ENCODE measurements around the gene TTLL3.
"Not testable (repeated sequence)": the region's sequence is repeated elsewhere in the genome, so short reads cannot be mapped to it uniquely, and the experiment has no call there.

Gene TTLL3

DNA sequence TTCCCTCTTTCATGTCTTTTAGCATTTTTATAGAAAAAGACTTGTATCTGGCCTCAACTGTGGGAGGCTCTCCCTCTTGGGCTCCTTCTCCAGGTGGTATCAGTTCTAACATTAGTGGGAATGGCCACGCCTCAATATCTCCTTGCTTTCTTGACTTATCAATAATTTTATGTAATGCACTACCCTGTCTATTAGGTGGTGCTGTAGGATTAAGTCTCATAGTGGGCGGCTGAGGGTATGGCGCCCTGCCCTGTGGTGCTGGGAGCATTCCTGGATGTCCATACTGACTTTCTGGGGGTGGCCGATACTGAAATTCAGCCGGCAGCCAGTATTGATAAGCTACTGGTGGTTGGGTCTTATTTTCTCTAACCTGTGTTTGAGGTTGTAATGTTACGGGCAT lies 42.5 kb downstream of the TTLL3 start:
- TF ChIP-seq ZNF274 (IDR thresholded peaks at IDR 0.05; ENCODE audit: low read depth, low read length) = no peak
- no peak overlapping the region for H3K4me3 ChIP-seq (ENCODE audit: low read length)

DNA sequence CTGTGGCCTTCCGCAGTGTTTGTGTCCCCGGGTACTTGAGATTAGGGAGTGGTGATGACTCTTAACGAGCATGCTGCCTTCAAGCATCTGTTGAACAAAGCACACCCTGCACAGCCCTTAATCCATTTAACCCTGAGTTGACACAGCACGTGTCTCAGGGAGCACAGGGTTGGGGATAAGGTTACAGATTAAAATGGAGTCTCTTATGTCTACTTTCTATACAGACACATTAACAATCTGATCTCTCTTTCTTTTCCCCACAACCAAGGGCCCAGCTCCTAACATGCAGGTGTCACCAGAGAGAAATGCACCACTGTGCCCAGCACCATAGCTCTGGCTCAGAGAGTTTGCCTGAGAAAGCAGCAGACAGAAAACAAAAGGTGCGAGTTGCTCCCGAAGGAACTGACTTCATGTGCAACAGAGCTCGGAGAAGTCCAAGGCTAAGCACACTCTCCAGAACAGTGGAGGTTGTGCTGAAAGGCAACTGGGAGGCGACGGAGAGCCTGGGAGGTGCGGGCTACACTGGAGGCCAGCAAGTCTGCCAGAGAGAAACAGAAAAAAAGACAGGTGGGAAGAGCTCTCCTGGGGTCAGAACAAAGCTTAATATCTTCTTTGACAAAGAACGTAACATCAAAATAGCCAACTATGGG lies 44.4 kb downstream of the TTLL3 start:
- not testable (repeated sequence) for H3K4me3 ChIP-seq (ENCODE audit: low read length)

DNA sequence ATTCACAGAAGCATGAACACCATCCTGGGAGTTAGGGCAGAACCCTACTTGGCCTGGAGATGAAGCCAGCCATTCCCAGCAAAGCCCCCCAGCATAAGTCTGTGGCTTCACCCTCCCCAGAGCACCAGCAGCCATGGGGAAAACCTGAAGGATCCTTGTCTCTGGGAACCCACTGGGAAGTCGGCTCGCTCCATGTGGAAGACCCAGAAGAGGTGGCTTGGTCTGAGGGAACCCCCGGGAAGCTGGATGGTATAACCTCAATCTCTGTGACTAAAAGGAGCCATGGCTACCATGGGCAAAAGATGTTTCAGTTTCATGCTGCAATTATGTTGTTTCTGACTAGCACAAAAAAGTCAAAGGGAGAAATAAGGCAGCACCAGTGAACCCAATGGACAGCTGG lies 45.5 kb downstream of the TTLL3 start:
- no peak for TF ChIP-seq ZNF274 (IDR thresholded peaks at IDR 0.05; ENCODE audit: low read depth, low read length)

DNA sequence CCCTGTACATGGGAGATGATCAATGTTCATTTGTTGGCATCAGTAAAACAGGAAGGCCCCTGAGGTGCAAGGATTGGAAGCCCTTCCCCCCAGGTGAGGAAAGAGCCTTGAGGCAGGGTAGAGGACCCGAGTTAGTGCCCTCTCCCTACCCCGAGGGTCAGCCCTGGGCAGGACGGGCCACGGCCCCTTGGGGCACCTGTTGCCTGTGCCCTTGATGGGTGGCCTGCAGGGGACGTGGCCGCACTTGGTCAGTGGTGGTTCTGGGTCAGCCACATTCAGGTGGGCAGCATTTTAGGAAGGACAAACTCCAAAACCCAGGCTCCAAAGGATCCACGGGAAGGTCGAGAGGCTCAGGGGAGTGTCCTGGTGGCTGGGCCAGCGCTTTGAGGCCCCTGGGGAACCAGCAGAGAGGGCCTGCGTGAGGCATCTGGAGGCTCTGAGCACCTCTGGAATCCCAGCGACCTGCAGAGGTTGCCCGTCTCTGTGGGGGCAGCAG lies 49.5 kb downstream of the TTLL3 start:
- no peak overlapping the region for H3K4me3 ChIP-seq (ENCODE audit: low read length)
- no peak for TF ChIP-seq ZNF274 (IDR thresholded peaks at IDR 0.05; ENCODE audit: low read depth, low read length)

More for the DNA sequence above, 45.5 kb downstream of the TTLL3 start:
- H3K4me3 ChIP-seq (ENCODE audit: low read length) = no peak overlapping the region

DNA sequence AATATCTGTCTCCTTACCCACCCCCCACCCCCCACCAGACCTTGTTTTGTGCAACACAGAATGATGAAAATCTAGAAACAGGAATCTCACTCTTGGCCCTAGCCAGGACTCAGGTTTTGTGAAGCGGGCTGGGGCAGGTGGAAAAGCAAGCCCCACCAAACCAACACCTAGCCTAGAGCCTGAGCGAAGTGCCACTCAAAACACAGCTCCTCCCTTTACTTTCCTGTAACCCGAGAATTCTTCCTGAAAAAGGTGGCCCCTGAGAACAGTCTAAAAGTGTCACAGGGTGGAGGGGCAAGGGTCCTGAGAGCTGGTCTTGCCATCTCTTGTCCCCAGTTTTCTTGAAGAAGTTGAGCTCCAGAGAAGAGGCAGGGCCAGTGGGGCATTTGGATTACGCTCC lies 51.1 kb downstream of the TTLL3 start:
- no peak for TF ChIP-seq ZNF274 (IDR thresholded peaks at IDR 0.05; ENCODE audit: low read depth, low read length)

DNA sequence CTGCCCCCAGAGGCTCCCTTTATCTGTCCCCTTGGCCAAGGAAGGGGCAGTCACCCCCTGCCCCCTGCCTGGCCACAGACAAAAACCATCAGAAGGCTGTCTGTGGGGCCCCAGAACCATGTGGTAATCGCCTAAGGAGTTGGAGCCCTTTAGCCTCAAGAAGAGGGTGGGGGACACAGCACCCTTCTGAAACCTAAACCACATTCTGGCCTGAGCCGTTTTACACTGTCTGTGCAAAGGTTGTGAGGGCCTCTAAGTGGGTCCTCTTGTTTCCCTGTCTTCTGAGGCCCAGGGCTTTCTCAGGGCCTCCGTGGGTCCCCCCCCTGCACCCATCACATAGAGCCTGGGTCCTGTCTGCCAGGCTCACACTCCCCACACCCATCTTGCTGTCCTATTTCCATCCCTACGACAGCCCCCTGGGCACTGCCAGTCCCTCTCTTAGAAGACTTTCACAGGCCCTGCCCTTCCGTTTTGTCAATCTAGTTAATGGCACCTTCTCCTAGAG lies 51.6 kb downstream of the TTLL3 start:
- no peak for TF ChIP-seq ZNF274 (IDR thresholded peaks at IDR 0.05; ENCODE audit: low read depth, low read length)
- H3K4me3 ChIP-seq (ENCODE audit: low read length) = no peak overlapping the region

More for the DNA sequence above, 51.1 kb downstream of the TTLL3 start:
- H3K4me3 ChIP-seq (ENCODE audit: low read length) = no peak overlapping the region

DNA sequence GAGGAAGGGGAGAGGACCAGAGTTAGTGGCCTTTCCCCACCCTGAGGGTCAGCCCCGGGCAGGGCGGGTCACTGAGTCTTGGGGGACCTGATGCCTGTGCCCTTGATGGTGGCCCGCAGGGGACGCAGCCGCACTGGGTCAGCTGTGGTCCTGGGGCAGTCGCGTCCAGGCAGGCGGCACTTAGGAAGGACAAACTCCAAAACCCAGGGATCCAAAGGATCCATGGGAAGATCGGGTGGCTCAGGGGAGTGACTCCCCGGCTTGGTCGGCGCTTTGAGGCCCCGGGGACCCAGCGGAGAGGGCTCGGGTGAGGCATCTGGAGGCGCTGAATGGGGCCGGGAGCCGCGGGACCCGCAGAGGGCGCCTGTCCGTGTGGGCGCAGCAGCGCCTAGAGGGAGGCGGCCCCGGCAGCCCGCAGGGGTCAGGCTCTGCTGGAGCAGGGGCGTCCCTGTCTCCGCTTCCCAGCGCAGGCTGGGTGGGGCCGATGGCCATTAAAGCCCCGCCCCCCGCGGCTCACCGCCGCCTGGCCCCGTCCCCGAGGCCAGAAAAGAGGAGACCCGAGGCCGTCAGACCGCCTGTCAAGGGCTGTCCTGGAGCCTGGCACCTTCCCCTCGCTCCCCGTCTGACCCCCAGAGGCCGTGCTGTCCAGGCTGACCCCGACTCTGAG lies 52.5 kb downstream of the TTLL3 start:
- no peak for TF ChIP-seq ZNF274 (IDR thresholded peaks at IDR 0.05; ENCODE audit: low read depth, low read length)
- H3K4me3 ChIP-seq (ENCODE audit: low read length) = no peak overlapping the region

DNA sequence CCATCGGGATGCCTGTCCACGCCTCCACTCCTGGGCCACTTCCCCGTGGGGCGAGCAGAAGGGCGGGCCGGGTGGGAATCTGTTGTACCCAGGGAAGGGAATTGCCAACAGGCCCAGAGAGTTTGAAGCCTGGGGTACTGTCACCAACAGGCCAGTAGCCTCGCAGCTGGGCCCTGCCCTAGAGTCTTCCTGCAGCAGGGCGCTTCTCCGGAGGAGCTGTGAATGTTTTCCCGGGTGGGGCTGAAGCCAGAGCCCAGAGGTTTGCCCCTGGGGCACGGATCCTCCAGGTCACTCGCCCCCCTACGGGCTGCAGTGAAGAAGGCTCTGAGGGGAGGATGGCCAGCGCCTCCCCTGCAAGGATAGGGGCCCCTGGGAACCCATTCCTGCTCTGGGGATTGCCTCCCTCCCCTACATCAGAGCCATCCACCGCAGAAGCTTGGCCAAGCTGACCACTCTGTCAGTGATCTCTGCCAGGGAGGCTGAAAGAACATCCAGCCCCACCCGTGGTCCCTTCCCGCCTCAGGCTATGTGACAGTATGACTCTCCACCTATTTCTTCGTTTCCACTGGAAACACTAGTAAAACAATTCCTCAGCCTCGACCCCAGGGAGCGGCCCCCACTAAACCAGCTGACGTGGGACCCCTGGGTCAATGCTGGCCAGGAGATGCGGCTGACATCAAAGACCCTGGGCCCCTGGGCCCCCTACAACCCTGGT lies 53.2 kb downstream of the TTLL3 start:
- H3K4me3 ChIP-seq (ENCODE audit: low read length) = no peak overlapping the region
- no peak for TF ChIP-seq ZNF274 (IDR thresholded peaks at IDR 0.05; ENCODE audit: low read depth, low read length)

DNA sequence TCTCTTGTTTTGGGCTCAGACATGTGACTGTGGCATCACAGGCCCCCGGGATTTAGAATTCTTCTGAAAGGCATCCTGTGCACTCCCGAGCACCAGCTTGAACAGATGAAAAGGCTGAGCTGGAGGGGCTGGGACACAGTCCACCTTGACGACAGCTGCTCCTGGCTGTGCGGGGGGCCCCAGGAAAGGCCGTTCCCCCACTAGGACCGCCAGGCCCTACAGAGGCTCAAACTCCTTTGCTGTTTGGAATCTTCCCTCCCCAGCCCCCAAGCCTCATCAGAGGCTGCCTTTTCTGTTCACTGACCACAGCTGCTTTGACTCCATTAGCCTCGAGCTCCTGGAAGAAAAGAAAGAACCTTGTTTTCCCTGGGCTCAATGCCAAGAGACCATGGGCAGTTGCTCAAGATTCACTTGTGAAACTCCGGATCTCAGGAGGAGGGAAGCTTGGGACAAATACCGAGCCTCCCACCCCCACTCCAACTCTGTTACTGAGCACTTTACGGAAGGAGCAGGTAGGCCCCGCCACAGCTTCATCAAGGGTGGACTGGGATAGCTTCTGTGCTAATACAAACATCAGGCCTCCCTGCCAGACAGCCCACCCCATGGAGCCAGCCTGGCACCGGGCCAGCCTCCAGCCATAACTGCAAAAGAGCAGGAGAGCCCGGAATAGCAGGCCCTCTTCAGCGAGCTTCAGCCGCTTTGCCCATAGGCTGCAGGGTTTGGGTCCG lies 54.3 kb downstream of the TTLL3 start:
- TF ChIP-seq ZNF274 (IDR thresholded peaks at IDR 0.05; ENCODE audit: low read depth, low read length) = no peak
- H3K4me3 ChIP-seq (ENCODE audit: low read length) = no peak overlapping the region

DNA sequence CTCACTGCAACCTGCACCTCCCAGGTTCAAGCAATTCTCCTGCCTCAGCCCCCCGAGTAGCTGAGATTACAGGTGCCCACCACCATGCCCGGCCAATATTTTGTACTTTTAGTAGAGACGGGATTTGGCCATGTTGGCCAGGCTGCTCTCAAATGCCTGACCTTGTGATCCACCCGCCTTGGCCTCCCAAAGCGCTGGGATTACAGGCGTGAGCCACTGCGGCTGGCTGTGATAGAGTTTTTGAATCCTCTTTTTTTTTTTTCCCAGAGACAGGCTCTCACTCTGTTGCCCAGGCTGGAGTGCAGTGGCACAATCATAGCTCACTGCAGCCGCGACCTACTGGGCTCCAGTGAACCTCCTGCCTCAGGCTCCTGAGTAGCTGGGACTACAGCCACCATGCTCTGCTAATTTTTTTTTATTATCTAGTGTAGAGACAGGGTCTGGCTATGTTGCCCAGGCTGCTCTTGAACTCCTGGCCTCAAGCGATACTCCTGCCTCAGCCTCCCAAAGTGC lies 55.1 kb downstream of the TTLL3 start:
- H3K4me3 ChIP-seq (ENCODE audit: low read length) = not testable (repeated sequence)

DNA sequence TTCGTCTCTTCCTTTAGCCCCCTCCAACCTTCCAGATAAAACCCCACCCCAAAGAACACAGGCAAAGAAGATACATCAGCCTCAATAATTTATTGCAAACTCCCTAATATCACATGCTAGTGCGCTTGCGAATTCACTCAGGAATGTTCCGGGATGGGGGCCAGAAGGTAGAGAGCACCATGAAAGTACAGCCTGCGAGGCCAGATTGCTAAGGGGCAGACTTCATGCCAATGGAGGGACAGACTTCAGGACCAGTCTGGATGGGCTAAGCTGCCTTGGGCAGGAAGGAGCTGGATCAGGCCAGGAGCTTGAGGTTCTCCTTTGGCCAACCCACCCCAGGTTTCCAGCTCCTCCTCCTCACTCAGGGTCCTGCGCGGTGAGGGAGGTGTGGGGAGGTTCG lies 56.6 kb downstream of the TTLL3 start:
- H3K4me3 ChIP-seq (ENCODE audit: low read length) = no peak overlapping the region
- no peak for TF ChIP-seq ZNF274 (IDR thresholded peaks at IDR 0.05; ENCODE audit: low read depth, low read length)

DNA sequence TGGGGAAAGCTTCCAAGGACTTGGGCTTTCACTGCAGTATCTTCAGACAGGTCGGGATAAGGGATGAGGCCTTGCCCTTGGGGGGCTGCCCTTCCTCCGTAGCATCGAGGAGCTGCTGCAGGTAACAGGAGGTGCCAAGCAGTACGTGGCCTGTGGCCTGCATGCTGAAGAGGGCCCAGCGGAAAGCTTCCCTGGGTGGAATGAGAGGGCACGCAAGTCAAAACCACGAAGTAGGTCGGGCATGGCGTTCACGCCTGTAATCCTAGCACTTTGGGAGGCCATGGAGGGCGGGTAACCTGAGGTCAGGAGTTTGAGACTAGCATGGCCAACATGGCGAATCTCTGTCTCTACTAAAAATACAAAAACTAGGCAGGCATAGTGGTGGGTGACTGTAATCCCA lies 57.0 kb downstream of the TTLL3 start:
- H3K4me3 ChIP-seq (ENCODE audit: low read length) = no peak overlapping the region
- no peak for TF ChIP-seq ZNF274 (IDR thresholded peaks at IDR 0.05; ENCODE audit: low read depth, low read length)

DNA sequence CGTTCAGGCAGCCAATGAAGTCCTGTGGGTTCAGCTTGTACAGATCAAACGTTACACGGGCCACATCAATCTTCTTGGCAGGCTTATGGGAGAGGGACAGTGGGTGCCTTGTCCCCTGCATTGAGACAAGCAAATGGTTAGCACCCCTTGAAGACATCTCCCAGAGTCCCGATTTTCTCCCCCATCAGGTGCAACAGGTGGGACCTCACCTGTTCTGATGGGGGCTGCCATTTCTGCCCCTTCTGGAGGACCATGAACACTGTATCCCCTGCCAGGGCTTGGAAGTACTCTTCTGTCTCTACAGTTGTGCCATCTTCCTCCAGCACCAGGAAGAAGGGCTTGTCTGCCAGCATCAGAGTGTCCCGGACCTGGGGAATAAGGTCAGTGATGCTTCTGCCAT lies 59.9 kb downstream of the TTLL3 start:
- no peak for TF ChIP-seq ZNF274 (IDR thresholded peaks at IDR 0.05; ENCODE audit: low read depth, low read length)
- H3K4me3 ChIP-seq (ENCODE audit: low read length) = no peak overlapping the region

DNA sequence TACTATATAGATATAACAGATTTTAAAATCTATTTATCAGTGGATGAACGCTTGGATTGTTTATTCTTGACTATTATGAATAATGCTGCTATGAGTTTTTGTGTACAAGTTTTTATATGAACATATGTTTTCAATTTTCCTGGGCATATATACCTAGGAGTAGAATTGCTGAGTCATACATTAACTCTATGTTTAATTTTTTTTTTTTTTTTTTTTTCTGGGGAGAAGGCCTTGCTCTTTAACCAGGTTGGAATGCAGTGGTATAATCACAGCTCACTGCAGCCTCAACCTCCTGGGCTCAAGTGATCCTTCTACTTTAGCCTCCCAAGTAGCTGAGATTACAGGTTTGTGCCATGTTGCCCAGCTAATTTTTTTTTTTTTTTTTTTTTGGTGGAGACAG lies 60.9 kb downstream of the TTLL3 start:
- TF ChIP-seq ZNF274 (IDR thresholded peaks at IDR 0.05; ENCODE audit: low read depth, low read length) = no peak
- H3K4me3 ChIP-seq (ENCODE audit: low read length) = no peak overlapping the region

DNA sequence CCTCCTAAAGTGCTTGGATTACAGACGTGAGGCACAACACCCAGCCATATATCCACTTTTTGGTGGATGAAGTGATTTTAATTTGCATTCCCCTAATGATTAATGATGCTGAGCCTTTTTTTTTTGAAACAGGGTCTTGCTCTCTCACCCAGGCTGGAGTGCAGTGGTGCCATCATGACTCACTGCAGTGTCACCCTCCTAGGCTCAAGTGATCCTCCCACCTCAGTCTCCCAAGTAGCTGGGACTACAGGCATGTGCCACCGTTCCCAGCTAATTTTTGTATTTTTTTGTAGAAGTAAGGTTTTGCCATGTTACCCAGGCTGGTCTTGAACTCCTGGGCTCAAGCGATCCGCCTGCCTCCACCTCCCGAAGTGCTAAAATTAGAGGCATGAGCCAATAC lies 62.0 kb downstream of the TTLL3 start:
- H3K4me3 ChIP-seq (ENCODE audit: low read length) = not testable (repeated sequence)

All from GM08714 (cell line).